Left ventricle myocardium inferior (tissue), 1 donor: ENCODE results near the gene FA2H. TPM values are rescaled to one million over a fixed set of nuclear protein-coding genes. Genes with fewer than 3 reads are reported as not detected.

Experiments
- DNase-seq: peaks from one replicate; pipeline ENCODE4 v3.0.0-alpha.2; 2020
- H3K27ac ChIP-seq: fragments of 200-600 bp; replicated peaks from 2 replicates; pipeline ENCODE4 v1.8.0; 2021
- H3K27me3 ChIP-seq: fragments of 200-600 bp; 2 replicates; pipeline ENCODE4 v1.8.0; 2021; ENCODE audit warnings: low read depth
- H3K36me3 ChIP-seq: fragments of 200-600 bp; 2 replicates; pipeline ENCODE4 v1.8.0; 2021
- H3K4me1 ChIP-seq: fragments of 200-600 bp; 2 replicates; pipeline ENCODE4 v1.8.0; 2021
- H3K4me3 ChIP-seq: fragments of 200-600 bp; 2 replicates; pipeline ENCODE4 v1.8.0; 2021; ENCODE audit warnings: mild to moderate bottlenecking, moderate library complexity
- H3K9me3 ChIP-seq: fragments of 200-600 bp; replicated peaks from 2 replicates; pipeline ENCODE4 v1.8.0; 2021
- CTCF ChIP-seq: fragments of 200-600 bp; IDR thresholded peaks from 2 replicates; pipeline ENCODE4 v1.8.0; 2021; ENCODE audit warnings: antibody characterized with exemption, mild to moderate bottlenecking, borderline replicate concordance
- intact Hi-C: fragments of 100-400 bp; cut with micrococcal nuclease; formaldehyde crosslinking; loops from one replicate; pipeline ENCODE4 v1.11.0; 2022
- total RNA-seq: library from RNA; stranded (reverse); fragmentation: NEBNext Ultra II Directional; extraction: Animal tissue kit (Norgen Biotek cat#: 25700); gene quantifications from one replicate; pipeline ENCODE4 v1.2.1, GENCODE V29; 2021
- donor health status: DM: no; HTN: yes; CAD: no; lungs with severe emphysema.

Gene FA2H
- total RNA-seq, 1 donor from 2014 or later, result not detected

GRCh38 chr16:74691093-74691855, 83.3 kb downstream of the FA2H start:
- Histone ChIP-seq H3K4me3 (no peak overlapping the region), H3K9me3 (no peaks in the 10 kb centered on the region), H3K4me1 (peaks cover 4% of the 10 kb centered on the region), H3K36me3 (peaks cover 50% of the 10 kb centered on the region), H3K27me3 (no peaks in the 10 kb centered on the region), H3K27ac (no peak overlapping the region)
- intact Hi-C loops, result no loop called here
- no peak for TF ChIP-seq CTCF
- no peak for DNase-seq

GRCh38 chr16:74682556-74682955, 92.1 kb downstream of the FA2H start:
- no peak for DNase-seq
- peaks cover 36% of the 10 kb centered on the region for H3K36me3 ChIP-seq
- intact Hi-C loops, result no loop called here

GRCh38 chr16:74680681-74681080, 93.9 kb downstream of the FA2H start:
- peaks cover 32% of the 10 kb centered on the region for H3K36me3 ChIP-seq
- H3K27me3 ChIP-seq, result no peaks in the 10 kb centered on the region
- no peak overlapping the region for H3K27ac ChIP-seq
- no peaks in the 10 kb centered on the region for H3K4me1 ChIP-seq
- DNase-seq, result no peak
- H3K4me3 ChIP-seq, result no peak overlapping the region
- H3K9me3 ChIP-seq, result no peaks in the 10 kb centered on the region
- no peak for TF ChIP-seq CTCF
- intact Hi-C loops, result no loop called here

More at GRCh38 chr16:74682556-74682955, 92.1 kb downstream of the FA2H start:
- no peaks in the 10 kb centered on the region for H3K9me3 ChIP-seq
- no peaks in the 10 kb centered on the region for H3K27me3 ChIP-seq
- no peak overlapping the region for H3K4me3 ChIP-seq
- no peak overlapping the region for H3K27ac ChIP-seq
- no peak for TF ChIP-seq CTCF
- no peaks in the 10 kb centered on the region for H3K4me1 ChIP-seq

- Histone ChIP-seq H3K27ac (no peak overlapping the region), H3K4me3 (no peak overlapping the region), H3K27me3 (no peaks in the 10 kb centered on the region), H3K36me3 (peaks cover 25% of the 10 kb centered on the region), H3K4me1 (no peaks in the 10 kb centered on the region), H3K9me3 (no peaks in the 10 kb centered on the region)
- no peak for DNase-seq
- no peak for TF ChIP-seq CTCF
- intact Hi-C loops, result no loop called here
Measured at GRCh38 chr16:74679983-74680382, 94.6 kb downstream of the FA2H start.

GRCh38 chr16:74677868-74678267, 96.8 kb downstream of the FA2H start:
- peaks cover 27% of the 10 kb centered on the region for H3K36me3 ChIP-seq
- no peaks in the 10 kb centered on the region for H3K4me1 ChIP-seq
- intact Hi-C loops, result no loop called here

More at GRCh38 chr16:74677868-74678267, 96.8 kb downstream of the FA2H start:
- no peak for DNase-seq
- Histone ChIP-seq H3K9me3 (no peaks in the 10 kb centered on the region), H3K27me3 (no peaks in the 10 kb centered on the region), H3K27ac (no peak overlapping the region), H3K4me3 (no peak overlapping the region)
- TF ChIP-seq CTCF, result no peak
